Medulla oblongata (tissue), 1 donor: ENCODE measurements around the gene CCDC126.
A peak's percentile ranks its signal among the peaks of the same experiment; 100 is the strongest.
"Not testable (repeated sequence)": the region's sequence is repeated elsewhere in the genome, so short reads cannot be mapped to it uniquely, and the experiment has no call there.

Source experiments
- DNase-seq: peaks from one replicate; pipeline ENCODE4 v3.0.0-alpha.2; 2015; ENCODE audit errors: extremely low spot score

Gene CCDC126, protein sequence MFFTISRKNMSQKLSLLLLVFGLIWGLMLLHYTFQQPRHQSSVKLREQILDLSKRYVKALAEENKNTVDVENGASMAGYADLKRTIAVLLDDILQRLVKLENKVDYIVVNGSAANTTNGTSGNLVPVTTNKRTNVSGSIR

DNA sequence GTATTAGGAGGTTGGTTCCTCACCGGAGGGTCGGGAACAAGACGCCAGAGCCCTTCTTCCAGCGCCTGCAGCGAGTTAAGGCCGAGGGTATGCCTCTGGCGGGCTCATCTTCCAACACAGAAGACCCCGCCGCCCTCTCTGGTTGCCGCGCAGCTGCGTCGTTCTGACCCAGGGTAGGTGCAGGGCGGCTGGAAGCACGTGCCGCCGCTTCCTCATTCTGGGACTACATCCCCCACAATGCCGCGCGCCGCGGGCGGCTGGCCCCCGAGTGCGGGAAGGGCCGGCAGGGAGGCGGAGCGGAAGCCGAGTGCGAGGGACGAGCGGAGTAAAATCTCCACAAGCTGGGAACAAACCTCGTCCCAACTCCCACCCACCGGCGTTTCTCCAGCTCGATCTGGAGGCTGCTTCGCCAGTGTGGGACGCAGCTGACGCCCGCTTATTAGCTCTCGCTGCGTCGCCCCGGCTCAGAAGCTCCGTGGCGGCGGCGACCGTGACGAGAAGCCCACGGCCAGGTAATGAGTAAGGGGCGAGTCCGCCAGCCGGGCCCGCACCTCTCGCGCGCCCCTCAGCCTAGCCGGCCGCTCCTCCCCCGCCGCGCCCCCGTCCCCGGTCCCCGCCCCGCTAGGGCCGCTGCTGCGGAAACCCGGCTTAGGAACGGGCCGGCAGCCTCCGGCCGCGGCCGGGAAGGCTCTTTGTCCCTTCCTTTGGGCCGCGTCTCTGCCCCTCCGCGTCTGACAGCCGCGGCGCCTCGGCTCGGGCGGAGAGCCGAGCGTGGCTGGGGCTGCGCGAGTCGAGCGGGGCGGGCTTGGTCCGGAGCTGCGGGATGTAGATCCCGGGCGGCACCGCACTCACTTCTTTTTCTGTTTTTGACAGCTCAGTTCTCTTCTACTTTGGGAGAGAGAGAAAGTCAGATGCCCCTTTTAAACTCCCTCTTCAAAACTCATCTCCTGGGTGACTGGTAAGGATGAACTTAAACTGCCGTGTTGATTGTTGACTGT, at the start of gene CCDC126:
Gene CCDC126, plus strand, starts transcription at position 289 of the 998 bp plus-strand sequence. CDS start 13,934 bp downstream, outside the sequence.
- DNase-seq = peak; percentile 94

DNA sequence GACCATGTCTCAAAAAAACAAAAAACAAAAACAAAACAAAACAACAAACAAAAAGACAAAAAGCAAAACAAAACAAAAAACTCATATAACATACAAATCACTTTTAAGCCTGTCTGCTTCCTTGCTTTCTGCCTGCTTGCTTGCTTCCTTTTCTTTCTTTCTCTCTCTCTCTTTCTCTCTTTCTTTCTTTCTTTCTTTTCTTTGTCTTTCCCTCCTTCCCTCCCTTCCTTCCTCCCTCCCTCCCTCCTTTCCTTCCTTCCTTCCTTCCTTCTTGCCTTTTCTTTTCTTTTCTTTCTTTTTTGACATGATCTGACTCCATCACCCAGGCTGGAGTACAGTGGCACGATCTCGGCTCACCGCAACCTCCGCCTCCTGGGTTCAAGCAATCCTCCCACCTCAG, 49.5 kb upstream of the CCDC126 start:
- DNase-seq = no peak

DNA sequence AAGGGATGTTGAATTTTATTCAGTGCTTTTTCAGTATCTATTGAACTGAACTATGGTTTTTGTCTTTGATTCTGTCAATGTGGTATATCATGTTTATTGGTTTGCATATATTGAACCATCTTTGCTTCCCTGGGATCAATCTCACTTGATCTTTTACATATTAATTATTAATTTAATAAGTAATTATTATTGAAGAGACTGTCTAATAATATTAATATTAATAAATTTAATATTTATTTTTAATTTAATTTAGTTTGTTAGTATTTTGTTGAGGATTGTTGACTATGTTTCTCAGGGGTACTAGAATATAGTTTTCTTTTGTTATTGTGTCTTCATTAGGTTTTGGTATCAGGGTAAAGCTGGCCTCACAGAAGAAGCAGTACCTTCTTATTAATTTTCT, 38.9 kb upstream of the CCDC126 start:
- DNase-seq = no peak

DNA sequence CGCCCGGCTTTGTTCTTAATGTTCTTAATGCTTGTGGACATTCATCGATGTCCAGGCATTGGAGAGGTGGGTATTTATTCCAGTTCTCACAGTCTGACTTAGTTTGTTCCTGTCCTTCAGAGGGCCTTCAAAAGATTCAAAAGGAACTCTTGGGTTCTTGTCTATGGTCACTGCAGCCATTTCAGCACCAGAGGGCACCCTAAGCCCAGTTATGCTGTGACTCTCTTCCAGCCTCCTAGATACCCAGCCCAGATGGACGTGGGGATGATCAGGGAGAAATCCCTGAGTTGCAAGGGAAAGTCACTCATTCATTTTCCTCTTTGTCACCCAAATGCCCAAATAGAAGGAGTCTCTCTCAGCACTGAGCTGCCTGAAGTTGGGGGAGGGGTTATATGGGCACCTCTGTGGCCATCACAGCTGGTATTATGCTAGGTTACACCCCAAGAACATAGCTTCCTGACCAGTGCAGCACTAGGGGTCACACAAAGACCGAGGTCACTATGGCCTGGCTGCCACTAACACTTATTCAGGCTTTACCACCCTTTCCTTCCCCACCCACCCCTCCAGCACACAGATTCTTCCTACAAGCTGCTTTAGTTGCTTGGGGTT, 26.5 kb upstream of the CCDC126 start:
- peak; percentile 86 for DNase-seq

DNA sequence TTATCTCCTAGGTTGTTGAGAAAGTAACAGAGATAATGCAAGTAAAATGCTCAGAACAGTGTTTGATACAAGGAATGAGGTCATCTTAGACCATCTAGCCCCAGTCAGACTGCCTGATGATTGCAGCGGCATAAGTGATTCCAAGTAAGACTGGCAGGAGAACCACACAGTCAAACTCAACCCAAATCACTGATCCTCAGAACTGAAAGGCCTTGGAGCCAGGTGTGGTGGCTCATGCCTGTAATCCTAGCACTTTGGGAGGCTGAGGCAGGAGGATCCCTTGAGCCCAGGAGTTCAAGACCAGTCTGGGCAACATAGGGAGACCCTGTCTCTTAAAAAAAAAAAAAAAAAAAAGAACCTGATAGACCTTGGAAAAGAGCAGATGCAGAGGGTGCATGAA, 15.2 kb upstream of the CCDC126 start:
- not testable (repeated sequence) for DNase-seq

DNA sequence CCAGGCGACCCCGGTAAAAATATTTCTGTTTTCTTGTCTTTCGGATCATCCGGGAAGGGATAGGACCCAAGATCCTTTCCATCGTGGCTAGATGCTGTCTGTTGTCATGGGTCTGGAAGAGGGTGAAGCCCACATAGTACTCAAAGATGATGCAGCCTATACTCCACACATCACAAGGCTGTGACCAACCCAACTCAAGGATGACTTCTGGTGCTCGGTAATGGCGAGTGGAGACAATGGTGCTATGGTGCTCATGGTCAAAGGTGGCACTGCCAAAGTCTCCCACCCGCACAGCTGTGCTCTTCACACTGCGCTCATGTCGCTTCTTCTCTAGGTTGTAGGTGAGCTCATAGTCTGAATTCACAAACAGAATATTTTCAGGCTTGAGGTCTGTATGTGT, 11.9 kb upstream of the CCDC126 start:
- not testable (repeated sequence) for DNase-seq

DNA sequence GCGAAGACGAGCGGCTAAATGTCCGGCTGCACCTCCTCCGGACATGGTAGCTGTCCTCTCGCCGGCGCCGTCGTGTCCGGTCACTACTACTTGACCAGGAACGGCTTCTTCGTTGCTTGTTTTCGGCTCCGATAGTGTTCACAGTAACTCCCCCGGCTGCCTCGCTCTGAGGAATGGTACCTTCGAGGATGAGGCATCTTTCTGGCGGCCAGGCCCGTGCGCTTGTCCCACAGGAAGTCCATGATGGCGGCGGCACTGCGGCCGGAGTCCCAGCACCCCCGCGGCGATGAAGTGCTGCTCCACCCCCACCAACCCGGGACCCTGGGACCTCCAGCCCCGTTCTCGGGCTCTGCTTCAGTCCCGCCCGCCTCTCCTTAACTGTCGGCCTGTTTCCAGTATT, 11.0 kb upstream of the CCDC126 start:
- DNase-seq = no peak

DNA sequence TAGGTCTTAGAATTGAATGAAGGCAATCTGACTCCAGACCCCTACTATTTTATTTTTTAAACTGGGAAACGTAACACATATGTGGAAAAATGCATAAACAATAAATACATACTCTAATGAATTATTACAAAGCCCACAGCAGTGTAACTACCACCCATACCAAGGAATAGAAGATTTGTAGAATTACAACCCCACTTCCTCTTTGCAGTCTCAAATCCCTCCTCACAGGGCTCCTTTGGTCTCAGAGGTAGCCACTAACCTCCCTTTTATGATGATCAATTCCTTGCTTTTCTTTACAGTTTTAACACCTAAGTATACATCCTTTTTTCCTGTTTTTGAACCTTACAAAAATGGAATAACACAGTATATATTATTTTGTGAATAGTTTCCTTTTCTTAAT, 6.7 kb upstream of the CCDC126 start:
- DNase-seq = no peak

DNA sequence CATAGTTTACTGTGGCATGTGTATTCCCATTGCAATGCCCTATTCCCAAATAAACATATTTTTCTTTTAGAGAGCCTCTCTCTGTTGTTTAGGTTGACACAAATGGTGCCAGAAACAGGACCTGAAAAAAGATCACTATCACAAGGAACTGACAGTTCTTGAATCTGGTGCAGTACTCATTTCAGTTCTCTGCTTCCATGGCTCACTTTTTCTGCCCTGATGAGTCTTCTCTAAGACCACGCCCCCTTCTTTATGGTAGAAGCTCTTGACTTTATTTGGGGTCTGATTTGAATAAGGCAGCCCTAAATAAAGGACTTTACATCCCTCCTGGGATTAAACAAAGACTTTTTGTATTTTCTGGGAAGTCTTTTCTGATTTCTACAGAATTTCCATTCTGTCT, 3.5 kb upstream of the CCDC126 start:
- DNase-seq = no peak

DNA sequence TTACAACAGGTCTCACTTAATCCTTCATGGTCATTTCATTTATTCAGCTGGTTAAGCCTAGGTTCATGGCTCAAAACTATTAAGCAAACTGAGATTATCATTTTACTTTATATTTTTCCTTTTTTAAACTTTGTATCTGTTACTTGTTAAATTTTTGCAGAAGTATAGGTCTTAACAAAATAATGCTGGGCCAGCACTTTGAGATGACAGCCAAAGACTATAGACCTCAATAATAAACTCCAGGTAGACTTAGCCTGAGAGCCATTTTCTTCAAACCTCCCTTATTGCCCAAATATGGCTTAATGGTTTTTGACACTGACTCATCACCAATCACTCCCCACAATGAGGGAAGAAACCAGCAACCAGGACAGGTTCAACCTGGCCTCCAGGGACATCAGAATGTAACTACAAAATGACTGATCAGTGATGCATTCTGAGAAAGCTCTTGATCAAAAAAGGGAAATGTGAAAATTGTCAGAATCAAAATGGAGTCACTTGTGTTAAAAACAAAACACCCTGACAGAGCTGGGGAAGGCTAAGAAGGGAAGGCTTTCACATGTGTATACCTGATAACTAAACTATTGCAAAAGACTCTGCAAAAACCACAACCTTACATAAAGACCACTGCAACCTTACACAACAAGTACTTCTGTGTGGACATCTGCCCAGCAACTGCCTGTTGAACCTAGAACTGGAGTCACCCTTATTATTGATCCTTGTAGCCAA, 2.1 kb upstream of the CCDC126 start:
- DNase-seq = no peak

DNA sequence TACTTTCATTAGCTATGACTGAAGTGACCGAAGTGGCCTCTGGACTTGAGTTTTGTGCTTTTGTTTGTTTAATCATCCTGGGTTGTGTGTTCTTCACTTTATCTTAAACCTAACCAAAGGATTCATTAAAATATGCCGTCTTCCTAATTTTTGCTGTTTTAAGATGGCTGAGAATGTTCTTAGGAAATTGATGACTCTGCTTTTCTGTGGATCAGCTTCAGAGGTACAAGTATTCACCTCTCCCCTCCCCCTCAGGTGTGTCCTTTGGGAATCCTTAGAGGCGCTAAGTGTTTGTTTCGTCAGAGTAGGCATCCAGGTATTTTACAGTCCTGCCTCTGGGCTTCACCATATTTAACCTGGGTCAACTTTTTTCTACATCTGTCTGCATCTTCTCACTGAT, 1.1 kb downstream of the CCDC126 start:
- no peak for DNase-seq

DNA sequence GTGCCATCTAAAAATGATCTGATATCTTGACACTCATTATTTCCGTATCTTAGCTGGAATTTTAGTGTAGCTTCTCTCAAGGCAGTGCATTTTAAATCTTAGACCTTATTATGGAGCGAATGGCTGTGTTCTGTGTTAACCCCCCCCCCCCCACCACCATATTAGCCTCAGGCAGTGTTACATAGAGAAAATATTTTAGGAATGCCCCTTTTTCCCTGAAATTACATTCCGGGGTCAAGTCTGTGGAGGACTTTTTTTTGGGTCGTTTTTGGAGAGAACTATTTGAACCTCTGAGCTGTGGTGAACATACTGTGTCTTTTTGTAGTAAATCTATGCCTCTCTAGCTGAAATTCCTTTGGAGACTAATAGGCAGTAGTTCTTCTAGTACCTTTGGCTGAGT, 3.1 kb downstream of the CCDC126 start:
- no peak for DNase-seq

DNA sequence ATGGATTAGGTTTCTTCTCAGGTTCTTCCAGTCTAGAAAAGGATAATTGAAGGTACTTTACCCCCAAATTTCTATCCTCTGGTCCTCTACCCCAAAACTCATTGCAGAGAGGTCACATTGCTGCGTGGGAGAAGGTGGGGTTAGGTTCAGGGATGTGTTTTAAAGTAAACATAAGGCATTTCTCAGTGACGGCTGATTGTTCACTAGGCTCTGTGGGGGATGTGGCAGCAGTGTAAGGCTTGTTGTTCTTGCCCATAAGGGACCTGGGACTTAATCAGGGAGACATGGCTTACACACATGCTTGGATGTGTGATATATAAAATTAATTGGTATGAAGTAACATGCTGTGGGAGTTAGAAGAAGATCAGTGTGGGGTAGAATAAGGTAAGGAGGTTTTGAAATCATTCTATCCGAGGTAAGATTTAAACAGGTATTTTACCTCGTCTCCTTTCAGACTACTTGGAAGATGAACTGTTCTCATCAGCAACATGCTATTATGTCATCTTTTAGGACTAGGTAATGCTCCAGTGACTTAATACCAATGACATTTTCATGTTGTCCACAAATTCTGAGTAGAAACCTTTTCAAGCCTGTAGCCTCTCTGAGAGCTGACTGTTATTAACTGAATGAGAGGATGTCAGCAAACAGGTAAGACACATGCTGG, 6.6 kb downstream of the CCDC126 start:
- no peak for DNase-seq

DNA sequence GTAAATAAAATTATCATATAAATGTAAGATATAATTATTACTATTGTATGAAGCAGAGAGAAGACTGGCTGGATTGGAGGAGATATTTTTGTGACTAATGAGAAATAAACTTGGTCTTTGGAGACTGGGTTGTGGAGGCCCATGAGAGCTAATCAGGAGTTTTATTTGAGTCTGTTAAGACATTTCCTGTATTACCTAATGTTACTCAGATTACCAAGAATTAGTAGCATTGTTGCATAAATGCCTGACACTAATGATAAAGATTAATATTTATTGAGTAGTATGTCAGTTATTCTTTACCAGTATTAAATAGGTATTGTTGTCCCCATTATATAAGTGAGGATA, 7.1 kb downstream of the CCDC126 start:
- DNase-seq = no peak

DNA sequence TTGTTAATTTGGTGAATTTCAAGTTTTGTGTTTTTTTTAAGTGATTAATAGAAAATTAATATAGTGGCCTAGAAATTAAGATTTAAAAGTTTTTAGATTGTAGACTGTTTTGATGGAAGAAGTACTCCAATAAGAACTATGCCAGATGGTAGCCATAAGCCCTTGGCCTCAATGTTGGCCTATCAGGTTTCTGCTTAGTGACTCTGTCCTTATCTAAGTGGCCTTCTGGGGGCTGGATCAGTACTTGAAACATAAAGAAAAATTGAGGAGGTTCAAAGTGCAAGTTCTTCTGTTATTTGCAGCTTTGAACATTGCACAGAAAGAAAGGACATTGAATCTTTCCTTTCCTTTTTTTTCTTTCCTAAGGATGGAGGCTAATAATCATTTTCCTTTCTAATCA, 9.9 kb downstream of the CCDC126 start:
- no peak for DNase-seq

DNA sequence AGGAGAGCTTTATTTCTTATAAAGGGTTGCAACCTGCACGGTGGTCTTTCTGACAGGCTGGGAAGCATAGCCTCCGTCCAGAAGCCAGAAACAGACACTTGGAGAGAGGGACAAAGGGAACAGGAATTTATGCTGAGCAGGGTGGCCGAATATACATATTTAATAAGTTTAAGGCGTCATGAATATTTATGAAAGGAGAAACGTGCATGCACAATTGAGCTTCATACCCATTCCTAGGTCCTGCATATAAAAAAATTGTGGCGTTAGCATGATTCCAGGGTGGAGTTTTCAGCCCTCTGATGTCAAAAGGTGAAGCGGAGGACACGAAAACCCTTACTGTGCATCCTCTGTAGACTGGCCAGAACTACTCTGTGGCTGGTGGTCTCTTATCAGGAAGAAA, 10.7 kb downstream of the CCDC126 start:
- no peak for DNase-seq

DNA sequence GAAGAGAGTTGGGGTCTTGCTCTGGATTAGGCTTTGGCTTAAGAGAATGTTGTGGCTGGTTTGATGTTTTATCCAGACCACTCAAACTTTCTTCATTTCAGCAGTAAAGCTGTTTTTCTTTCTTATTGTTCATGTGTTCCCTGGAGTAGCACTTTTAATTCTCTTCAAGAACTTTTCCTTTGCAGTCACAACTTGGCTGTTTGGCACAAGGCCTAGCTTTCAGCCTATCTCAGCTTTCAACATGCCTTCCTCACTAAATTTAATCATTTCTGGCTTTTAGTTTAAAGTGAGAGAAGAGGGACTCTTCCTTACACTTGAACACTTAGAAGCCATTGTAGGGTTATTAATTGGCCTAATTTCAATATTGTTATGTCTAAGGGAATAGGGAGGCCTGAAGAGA, 18.1 kb downstream of the CCDC126 start:
- DNase-seq = peak; percentile 22

DNA sequence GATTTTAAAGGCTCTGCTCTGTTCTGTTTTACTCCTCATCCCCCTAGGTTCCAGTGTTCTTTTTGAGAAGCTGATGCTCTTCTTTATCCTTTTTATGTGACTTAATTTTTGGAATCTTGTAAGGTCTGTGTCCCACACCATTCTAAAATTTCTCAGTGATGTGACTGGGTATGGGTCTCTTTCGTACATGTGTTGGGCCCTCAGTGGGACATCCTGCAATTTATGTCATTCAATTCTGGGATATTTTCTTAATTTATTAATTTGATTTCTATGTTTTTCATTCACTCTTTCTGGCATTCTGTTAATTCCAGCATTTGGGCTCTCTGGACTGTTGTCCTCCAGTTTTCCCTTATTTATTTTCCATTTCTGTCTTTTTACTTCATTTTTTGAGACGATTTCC, 19.4 kb downstream of the CCDC126 start:
- no peak for DNase-seq

DNA sequence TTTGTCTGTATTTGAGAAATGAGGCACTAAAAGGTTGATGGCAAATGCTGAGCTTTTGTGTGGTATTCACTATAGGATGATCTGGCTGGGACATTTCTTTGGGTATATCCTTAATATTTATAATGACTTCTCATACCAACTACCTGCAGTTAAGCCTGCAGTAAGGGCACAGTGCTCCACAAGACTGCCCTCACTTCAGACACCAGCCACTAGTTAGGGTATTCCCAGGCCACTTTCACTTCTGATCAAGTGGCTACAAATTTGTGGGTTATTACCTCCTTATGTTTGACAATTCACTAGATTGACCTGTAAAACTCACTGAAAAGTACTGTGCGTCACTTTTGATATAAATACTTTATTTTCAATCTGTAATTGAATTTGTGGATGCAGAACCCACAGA, 20.3 kb downstream of the CCDC126 start:
- no peak for DNase-seq

DNA sequence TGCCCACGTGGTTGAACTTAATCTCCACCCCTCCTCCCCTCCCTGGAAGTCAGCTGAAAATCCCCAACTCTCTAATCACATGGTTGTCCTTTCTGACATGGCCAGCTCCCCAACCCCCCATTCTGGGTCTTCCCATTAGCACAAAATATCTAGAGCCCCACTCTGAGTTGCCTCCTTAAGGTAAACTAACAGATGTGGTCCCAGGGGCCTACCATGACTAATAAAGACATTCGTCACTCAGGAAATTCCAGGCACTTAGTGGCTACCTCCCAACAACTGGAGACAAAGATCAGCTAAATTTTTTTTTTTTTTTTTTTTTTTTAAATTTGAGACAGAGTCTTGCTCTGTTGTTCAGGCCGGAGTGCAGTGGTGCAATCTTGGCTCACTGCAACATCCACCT, 21.1 kb downstream of the CCDC126 start:
- no peak for DNase-seq

DNA sequence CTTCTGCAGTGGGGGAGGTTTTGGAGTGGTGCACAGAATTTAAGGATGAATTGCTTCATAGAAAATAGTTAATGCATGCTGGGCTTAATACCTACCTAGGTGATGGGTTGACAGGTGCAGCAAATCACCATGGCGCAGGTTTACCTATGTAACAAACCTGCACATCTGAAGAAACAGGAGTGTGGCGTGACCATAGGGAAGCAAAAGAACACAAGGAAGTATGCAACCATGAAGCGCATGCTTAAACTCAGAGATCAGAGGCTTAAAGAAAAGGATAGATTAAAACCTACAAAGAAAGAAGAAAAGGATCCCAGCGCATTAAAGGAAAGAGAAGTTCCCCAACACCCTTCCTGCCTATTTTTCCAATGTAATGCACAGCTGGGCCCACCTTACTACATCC, 22.0 kb downstream of the CCDC126 start:
- no peak for DNase-seq

DNA sequence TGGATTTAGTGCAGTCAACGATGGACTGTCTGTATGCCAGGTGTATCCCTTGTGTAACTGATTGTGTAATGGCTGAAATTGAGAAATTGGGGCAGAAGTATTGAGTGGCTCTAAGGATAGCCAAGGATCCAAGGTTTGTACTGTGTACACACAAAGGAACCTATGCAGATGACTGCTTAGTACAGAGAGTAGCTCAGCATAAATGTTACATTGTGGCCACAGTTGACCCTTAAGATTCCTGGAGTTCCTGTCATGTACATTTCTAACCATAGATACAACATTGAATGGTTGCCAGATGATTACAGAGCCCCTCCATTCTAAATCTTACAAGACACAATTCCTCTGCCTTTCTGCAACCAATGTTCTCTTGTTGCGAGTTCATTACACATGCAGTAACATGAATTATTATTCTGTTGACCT, 25.3 kb downstream of the CCDC126 start:
- no peak for DNase-seq
